Mesendoderm (in vitro differentiated cells): ENCODE data around the gene GMEB1.
"Not testable (repeated sequence)": the region's sequence is repeated elsewhere in the genome, so short reads cannot be mapped to it uniquely, and the experiment has no call there.

Experiments used
- DNase-seq: peaks from one replicate; pipeline ENCODE4 v3.0.0; 2013
- H2AK5ac ChIP-seq: 2 replicates; pipeline ENCODE4 v1.6.1; 2013; ENCODE audit warnings: low read length, inconsistent platforms
- H2BK120ac ChIP-seq: 2 replicates; pipeline ENCODE4 v1.6.1; 2013; ENCODE audit warnings: low read depth, mild to moderate bottlenecking, low read length, moderate library complexity, mixed read lengths
- H2BK15ac ChIP-seq: replicated peaks from 2 replicates; pipeline ENCODE4 v1.6.1; 2013; ENCODE audit warnings: low read depth, mild to moderate bottlenecking, moderate library complexity
- H2BK5ac ChIP-seq: 2 replicates; pipeline ENCODE4 v1.6.1; 2013; ENCODE audit warnings: low read length, inconsistent platforms
- H3K18ac ChIP-seq: 2 replicates; pipeline ENCODE4 v1.6.1; 2013; ENCODE audit warnings: mild to moderate bottlenecking, low read length, mixed read lengths
- H3K23ac ChIP-seq: one replicate; pipeline ENCODE4 v1.6.1; 2013; ENCODE audit warnings: low read length
- H3K27ac ChIP-seq: 2 replicates; pipeline ENCODE4 v1.5.1; 2013; ENCODE audit warnings: low read depth, mild to moderate bottlenecking, inconsistent platforms, low read length, moderate library complexity
- H3K27me3 ChIP-seq: 2 replicates; pipeline ENCODE4 v1.6.1; 2013; ENCODE audit warnings: low read length, control low read depth, mild to moderate bottlenecking, inconsistent platforms; ENCODE audit not compliant: insufficient read depth, poor library complexity
- H3K36me3 ChIP-seq: 2 replicates; pipeline ENCODE4 v1.6.1; 2013; ENCODE audit warnings: low read length, inconsistent platforms; ENCODE audit not compliant: control insufficient read depth, insufficient read depth
- H3K4ac ChIP-seq: one replicate; pipeline ENCODE4 v1.6.1; 2013; ENCODE audit warnings: low read depth, mild to moderate bottlenecking, low read length, moderate library complexity
- H3K4me1 ChIP-seq: 2 replicates; pipeline ENCODE4 v1.6.1; 2013; ENCODE audit warnings: low read depth, low read length, inconsistent platforms; ENCODE audit not compliant: control insufficient read depth
- H3K4me2 ChIP-seq: 2 replicates; pipeline ENCODE4 v1.6.1; 2013; ENCODE audit warnings: low read length
- H3K4me3 ChIP-seq: 2 replicates; pipeline ENCODE4 v1.5.1; 2013; ENCODE audit warnings: mild to moderate bottlenecking, low read length
- H3K56ac ChIP-seq: one replicate; pipeline ENCODE4 v1.6.1; 2013; ENCODE audit warnings: low read length
- H3K79me1 ChIP-seq: 2 replicates; pipeline ENCODE4 v1.6.1; 2013; ENCODE audit warnings: low read length, inconsistent platforms
- H3K79me2 ChIP-seq: 2 replicates; pipeline ENCODE4 v1.6.1; 2013; ENCODE audit warnings: mild to moderate bottlenecking, low read length; ENCODE audit not compliant: control insufficient read depth, insufficient read depth
- H3K9ac ChIP-seq: 2 replicates; pipeline ENCODE4 v1.6.1; 2013; ENCODE audit warnings: low read length, inconsistent platforms
- H4K5ac ChIP-seq: one replicate; pipeline ENCODE4 v1.6.1; 2013; ENCODE audit warnings: low read length
- H4K8ac ChIP-seq: one replicate; pipeline ENCODE4 v1.6.1; 2013; ENCODE audit warnings: low read depth, mild to moderate bottlenecking, control low read depth, low read length, moderate library complexity
- WGBS: extraction: QIAGEN DNeasy Blood & Tissue Kit; methylation state at CpG from one replicate; pipeline ENCODE4 v1.1.7; 2013; ENCODE audit warnings: low lambda C conversion rate, missing lambda C conversion rate; ENCODE audit not compliant: insufficient coverage; ENCODE audit errors: extremely low coverage; 5-methylcytosine and 5-hydroxymethylcytosine counted together

The GMEB1 gene

DNA sequence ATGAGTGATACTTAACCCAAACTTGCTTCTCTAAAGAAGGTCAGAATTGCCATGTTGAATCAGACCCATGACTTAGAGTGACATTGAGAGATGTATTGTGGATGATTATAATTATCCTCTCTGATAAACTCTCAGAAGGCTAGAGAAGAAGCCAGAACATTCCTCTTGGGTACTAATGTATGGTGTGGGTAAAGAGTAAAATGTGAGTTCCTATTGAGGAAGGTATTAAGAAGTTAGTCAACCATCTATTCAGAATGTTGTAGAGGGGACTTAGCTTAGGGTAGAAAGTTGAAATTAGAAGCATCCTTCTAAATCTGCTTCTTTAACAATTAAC lies 7.3 kb downstream of the GMEB1 start:
- H3K4me2 ChIP-seq, result no peak overlapping the region
- H3K4me1 ChIP-seq, result no peaks in the 10 kb centered on the region
- H3K9ac ChIP-seq, result no peak overlapping the region
- no peak overlapping the region for H4K8ac ChIP-seq
- H3K23ac ChIP-seq, result no peak overlapping the region
- no peak overlapping the region for H3K27ac ChIP-seq
- no peak overlapping the region for H2AK5ac ChIP-seq
- no peak overlapping the region for H3K56ac ChIP-seq
- no peak overlapping the region for H2BK120ac ChIP-seq
- H3K27me3 ChIP-seq, result no peaks in the 10 kb centered on the region
- no peak overlapping the region for H2BK5ac ChIP-seq
- no peaks in the 10 kb centered on the region for H3K36me3 ChIP-seq
- no peak overlapping the region for H2BK15ac ChIP-seq
- no peak overlapping the region for H3K18ac ChIP-seq
- H3K79me1 ChIP-seq, result peaks cover under 1% of the 10 kb centered on the region
- no peak overlapping the region for H3K4me3 ChIP-seq
- peaks cover under 1% of the 10 kb centered on the region for H3K79me2 ChIP-seq
- H3K4ac ChIP-seq, result no peak overlapping the region
- no peak for DNase-seq
- H4K5ac ChIP-seq, result no peak overlapping the region

DNA sequence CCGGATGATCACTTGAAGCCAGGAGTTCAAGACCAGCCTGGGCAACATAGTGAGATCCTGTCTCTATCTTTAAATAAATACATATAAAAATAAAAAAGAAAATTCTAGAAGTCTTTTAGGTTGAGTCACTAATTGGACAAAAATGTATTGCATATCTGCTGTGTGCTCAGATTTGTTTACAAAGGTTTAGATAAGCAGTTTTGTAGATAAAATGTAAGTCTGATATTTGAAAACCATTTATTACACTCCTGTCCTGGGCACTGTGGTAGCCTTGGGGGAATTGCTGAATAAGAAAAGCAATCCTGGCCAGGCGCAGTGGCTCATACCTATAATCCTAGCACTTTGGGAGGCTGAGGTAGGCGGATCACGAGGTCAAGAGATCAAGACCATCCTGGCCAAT lies 11.6 kb downstream of the GMEB1 start:
- no peak overlapping the region for H2AK5ac ChIP-seq
- peaks cover 7% of the 10 kb centered on the region for H3K79me1 ChIP-seq
- H3K18ac ChIP-seq, result no peak overlapping the region
- DNase-seq, result no peak
- H3K79me2 ChIP-seq, result no peaks in the 10 kb centered on the region
- no peak overlapping the region for H2BK120ac ChIP-seq
- H2BK5ac ChIP-seq, result no peak overlapping the region
- H3K9ac ChIP-seq, result no peak overlapping the region
- WGBS, result no CpG with 5 or more reads among the region's 4 CpGs
- no peak overlapping the region for H3K23ac ChIP-seq
- H3K4me1 ChIP-seq, result no peaks in the 10 kb centered on the region
- peaks cover 2% of the 10 kb centered on the region for H3K36me3 ChIP-seq
- no peak overlapping the region for H3K56ac ChIP-seq
- no peak overlapping the region for H4K5ac ChIP-seq
- no peak overlapping the region for H2BK15ac ChIP-seq
- H3K4me2 ChIP-seq, result no peak overlapping the region
- no peak overlapping the region for H3K4ac ChIP-seq
- no peak overlapping the region for H4K8ac ChIP-seq
- H3K27me3 ChIP-seq, result no peaks in the 10 kb centered on the region
- no peak overlapping the region for H3K27ac ChIP-seq
- H3K4me3 ChIP-seq, result no peak overlapping the region

DNA sequence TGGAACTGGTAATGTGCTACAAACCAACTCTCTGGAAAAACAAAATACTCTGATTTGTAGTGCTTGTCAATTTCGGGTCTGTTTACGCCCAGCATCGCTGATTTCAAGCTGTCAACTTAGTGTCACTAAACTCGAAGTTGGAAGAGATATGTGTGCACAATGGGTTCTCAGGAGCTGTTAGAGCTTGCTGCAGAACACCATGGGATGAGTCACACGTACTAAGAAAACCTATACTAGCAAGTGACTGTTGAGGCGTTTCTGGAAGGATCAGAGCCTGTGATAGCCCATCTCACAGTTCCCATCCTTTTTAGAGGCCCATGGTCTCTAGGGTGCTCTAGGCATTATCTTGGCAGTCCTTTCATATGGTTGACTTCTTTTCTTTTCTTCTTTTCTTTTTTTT lies 14.3 kb downstream of the GMEB1 start:
- no peak overlapping the region for H3K56ac ChIP-seq
- no peak overlapping the region for H3K18ac ChIP-seq
- H3K27me3 ChIP-seq, result no peaks in the 10 kb centered on the region
- no peaks in the 10 kb centered on the region for H3K4me1 ChIP-seq
- H3K9ac ChIP-seq, result no peak overlapping the region
- no peak overlapping the region for H3K4me2 ChIP-seq
- no peak overlapping the region for H2BK15ac ChIP-seq
- no peak overlapping the region for H2AK5ac ChIP-seq
- no peak overlapping the region for H2BK120ac ChIP-seq
- H4K5ac ChIP-seq, result no peak overlapping the region
- H3K27ac ChIP-seq, result no peak overlapping the region
- no peak overlapping the region for H3K4me3 ChIP-seq
- H3K23ac ChIP-seq, result no peak overlapping the region
- no peak overlapping the region for H3K4ac ChIP-seq
- no peak for DNase-seq
- H3K79me1 ChIP-seq, result peaks cover 7% of the 10 kb centered on the region
- no peak overlapping the region for H4K8ac ChIP-seq
- WGBS, result no CpG with 5 or more reads among the region's 6 CpGs
- no peak overlapping the region for H2BK5ac ChIP-seq
- no peaks in the 10 kb centered on the region for H3K79me2 ChIP-seq
- H3K36me3 ChIP-seq, result peaks cover 2% of the 10 kb centered on the region

DNA sequence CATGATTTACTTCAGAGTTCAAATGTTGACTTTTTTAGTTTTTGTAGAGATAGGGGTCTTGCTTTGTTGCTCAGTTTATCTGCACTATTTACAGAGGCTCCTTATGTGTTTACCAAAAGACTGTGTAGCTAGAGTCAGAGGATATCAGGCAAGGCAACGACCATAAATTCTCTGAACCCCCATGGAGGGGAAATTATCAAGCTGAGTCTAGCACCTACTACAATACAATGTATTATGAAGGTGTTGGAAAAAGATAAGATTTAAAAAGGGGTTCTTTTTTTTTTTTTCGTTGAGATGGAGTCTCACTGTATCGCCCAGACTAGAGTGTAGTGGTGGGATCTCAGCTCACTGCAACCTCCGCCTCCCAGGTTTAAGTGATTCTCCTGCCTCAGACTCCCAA lies 16.4 kb downstream of the GMEB1 start:
- Histone ChIP-seq H3K4me3 (no peak overlapping the region), H3K18ac (no peak overlapping the region), H3K56ac (no peak overlapping the region), H2BK120ac (no peak overlapping the region), H3K4me1 (no peaks in the 10 kb centered on the region), H3K36me3 (peaks cover 2% of the 10 kb centered on the region), H2BK15ac (no peak overlapping the region), H3K27me3 (no peaks in the 10 kb centered on the region), H3K4me2 (no peak overlapping the region), H2AK5ac (no peak overlapping the region), H4K8ac (no peak overlapping the region), H4K5ac (no peak overlapping the region), H2BK5ac (no peak overlapping the region), H3K79me1 (peaks cover 7% of the 10 kb centered on the region), H3K4ac (no peak overlapping the region), H3K27ac (peak overlapping the region; percentile 73), H3K23ac (no peak overlapping the region), H3K79me2 (no peaks in the 10 kb centered on the region), H3K9ac (no peak overlapping the region)
- no CpG with 5 or more reads among the region's 4 CpGs for WGBS
- DNase-seq, result peak; percentile 56

DNA sequence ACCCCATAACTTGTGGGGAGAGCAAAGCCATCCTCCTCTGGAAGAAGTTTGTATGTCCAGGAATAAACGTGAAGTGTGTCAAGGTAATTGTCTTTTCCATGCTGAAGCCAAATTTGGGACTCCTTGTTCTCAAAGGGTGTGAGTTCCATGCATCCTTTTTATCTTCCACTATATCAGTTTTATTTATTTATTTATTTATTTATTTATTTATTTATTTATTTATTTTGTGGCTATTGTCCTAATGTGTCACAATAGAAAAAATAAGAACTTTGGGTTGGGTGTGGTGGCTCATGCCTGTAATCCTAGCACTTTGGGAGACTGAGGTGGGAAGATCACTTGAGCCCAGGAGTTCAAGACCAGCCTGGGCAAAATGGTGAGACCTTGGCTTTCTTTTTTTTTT lies 23.0 kb downstream of the GMEB1 start:
- not testable (repeated sequence) for H2BK120ac ChIP-seq, H3K4me3 ChIP-seq, H3K4me2 ChIP-seq, DNase-seq, H3K56ac ChIP-seq, H3K79me2 ChIP-seq, H3K4me1 ChIP-seq, H3K4ac ChIP-seq, H3K27me3 ChIP-seq, H3K36me3 ChIP-seq, H4K5ac ChIP-seq, H3K23ac ChIP-seq, H3K18ac ChIP-seq, H4K8ac ChIP-seq, H2BK5ac ChIP-seq, H3K27ac ChIP-seq, H3K9ac ChIP-seq, H2AK5ac ChIP-seq, H2BK15ac ChIP-seq, H3K79me1 ChIP-seq
- no CpG with 5 or more reads among the region's 1 CpG for WGBS

DNA sequence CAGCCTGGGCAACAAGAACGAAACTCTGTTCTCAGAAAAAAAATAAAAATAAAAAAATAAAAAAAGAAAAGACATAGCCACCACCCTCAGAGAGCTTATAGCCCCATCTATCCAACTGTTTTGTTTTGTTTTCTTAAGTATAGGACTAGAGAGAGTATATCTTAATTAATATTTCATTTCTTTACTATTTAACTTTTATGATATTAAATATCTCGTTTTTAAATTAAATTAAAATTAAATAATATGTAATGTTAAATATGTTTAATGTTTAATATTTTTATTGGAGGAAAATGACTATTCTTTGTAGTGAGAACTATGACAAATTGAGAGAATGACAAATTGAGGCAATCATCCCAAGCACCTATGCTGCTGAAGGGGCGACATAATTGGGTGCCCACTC lies 35.0 kb downstream of the GMEB1 start:
- H3K23ac ChIP-seq, result no peak overlapping the region
- no peaks in the 10 kb centered on the region for H3K27me3 ChIP-seq
- H3K4me2 ChIP-seq, result no peak overlapping the region
- H3K79me2 ChIP-seq, result no peaks in the 10 kb centered on the region
- no peak overlapping the region for H4K5ac ChIP-seq
- no peak overlapping the region for H3K27ac ChIP-seq
- WGBS, result 90% methylated on average over 1 of the region's 3 CpGs
- no peak for DNase-seq
- H3K36me3 ChIP-seq, result peaks cover 1% of the 10 kb centered on the region
- no peak overlapping the region for H3K9ac ChIP-seq
- no peaks in the 10 kb centered on the region for H3K4me1 ChIP-seq
- H4K8ac ChIP-seq, result no peak overlapping the region
- no peak overlapping the region for H3K4me3 ChIP-seq
- no peak overlapping the region for H2BK120ac ChIP-seq
- no peaks in the 10 kb centered on the region for H3K79me1 ChIP-seq
- H3K4ac ChIP-seq, result no peak overlapping the region
- no peak overlapping the region for H3K18ac ChIP-seq
- no peak overlapping the region for H2BK5ac ChIP-seq
- no peak overlapping the region for H3K56ac ChIP-seq
- no peak overlapping the region for H2BK15ac ChIP-seq
- H2AK5ac ChIP-seq, result no peak overlapping the region
